Measurements from ENCODE around the gene SCAPER. TPM values are rescaled to one million over a fixed set of nuclear protein-coding genes. Genes with fewer than 3 reads are reported as not detected.

SCAPER gene
- total RNA-seq, 1 donor from 2014 or later, result 20.8 TPM

- no peak for TF ChIP-seq CTCF (IDR thresholded peaks at IDR 0.05; ENCODE audit: insufficient read depth, low read length, poor library complexity, severe bottlenecking)
- Histone ChIP-seq H3K36me3 (ENCODE audit: control insufficient read depth, insufficient read depth, low read length) (no peaks in the 10 kb centered on the region), H3K27me3 (ENCODE audit: control insufficient read depth, insufficient read depth, low read length) (no peaks in the 10 kb centered on the region), H3K4me3 (ENCODE audit: low read depth, low read length) (no peak overlapping the region)
- DNase-seq (ENCODE audit: low read depth), result no peak
Observed at GRCh38 chr15:76572983-76573314, 332.2 kb downstream of the SCAPER start.

GRCh38 chr15:76566276-76566675 is 338.9 kb downstream of the SCAPER start:
- H3K36me3 ChIP-seq (ENCODE audit: control insufficient read depth, insufficient read depth, low read length), result no peaks in the 10 kb centered on the region
- no peaks in the 10 kb centered on the region for H3K27me3 ChIP-seq (ENCODE audit: control insufficient read depth, insufficient read depth, low read length)
- no peak overlapping the region for H3K4me3 ChIP-seq (ENCODE audit: low read depth, low read length)
- TF ChIP-seq CTCF (IDR thresholded peaks at IDR 0.05; ENCODE audit: insufficient read depth, low read length, poor library complexity, severe bottlenecking), result no peak
- DNase-seq (ENCODE audit: low read depth), result no peak

- no peak for TF ChIP-seq CTCF (IDR thresholded peaks at IDR 0.05; ENCODE audit: insufficient read depth, low read length, poor library complexity, severe bottlenecking)
- no peak for DNase-seq (ENCODE audit: low read depth)
- Histone ChIP-seq H3K27me3 (ENCODE audit: control insufficient read depth, insufficient read depth, low read length) (no peaks in the 10 kb centered on the region), H3K36me3 (ENCODE audit: control insufficient read depth, insufficient read depth, low read length) (no peaks in the 10 kb centered on the region), H3K4me3 (ENCODE audit: low read depth, low read length) (no peak overlapping the region)
Observed at GRCh38 chr15:76565366-76565765, 339.8 kb downstream of the SCAPER start.

- Histone ChIP-seq H3K4me3 (ENCODE audit: low read depth, low read length) (no peak overlapping the region), H3K36me3 (ENCODE audit: control insufficient read depth, insufficient read depth, low read length) (no peaks in the 10 kb centered on the region), H3K27me3 (ENCODE audit: control insufficient read depth, insufficient read depth, low read length) (no peaks in the 10 kb centered on the region)
- DNase-seq (ENCODE audit: low read depth), result no peak
- no peak for TF ChIP-seq CTCF (IDR thresholded peaks at IDR 0.05; ENCODE audit: insufficient read depth, low read length, poor library complexity, severe bottlenecking)
Observed at GRCh38 chr15:76555247-76555646, 349.9 kb downstream of the SCAPER start.

GRCh38 chr15:76553564-76553963 is 351.6 kb downstream of the SCAPER start:
- no peaks in the 10 kb centered on the region for H3K27me3 ChIP-seq (ENCODE audit: control insufficient read depth, insufficient read depth, low read length)
- no peak for TF ChIP-seq CTCF (IDR thresholded peaks at IDR 0.05; ENCODE audit: insufficient read depth, low read length, poor library complexity, severe bottlenecking)
- no peak overlapping the region for H3K4me3 ChIP-seq (ENCODE audit: low read depth, low read length)
- no peak for DNase-seq (ENCODE audit: low read depth)
- H3K36me3 ChIP-seq (ENCODE audit: control insufficient read depth, insufficient read depth, low read length), result no peaks in the 10 kb centered on the region

GRCh38 chr15:76553102-76553501 is 352.0 kb downstream of the SCAPER start:
- no peaks in the 10 kb centered on the region for H3K36me3 ChIP-seq (ENCODE audit: control insufficient read depth, insufficient read depth, low read length)
- DNase-seq (ENCODE audit: low read depth), result no peak
- no peaks in the 10 kb centered on the region for H3K27me3 ChIP-seq (ENCODE audit: control insufficient read depth, insufficient read depth, low read length)
- TF ChIP-seq CTCF (IDR thresholded peaks at IDR 0.05; ENCODE audit: insufficient read depth, low read length, poor library complexity, severe bottlenecking), result no peak
- no peak overlapping the region for H3K4me3 ChIP-seq (ENCODE audit: low read depth, low read length)

Measured in kidney epithelial cell (primary cell).